Measurements from ENCODE around the gene ADAMTS5.

ADAMTS5 gene

DNA sequence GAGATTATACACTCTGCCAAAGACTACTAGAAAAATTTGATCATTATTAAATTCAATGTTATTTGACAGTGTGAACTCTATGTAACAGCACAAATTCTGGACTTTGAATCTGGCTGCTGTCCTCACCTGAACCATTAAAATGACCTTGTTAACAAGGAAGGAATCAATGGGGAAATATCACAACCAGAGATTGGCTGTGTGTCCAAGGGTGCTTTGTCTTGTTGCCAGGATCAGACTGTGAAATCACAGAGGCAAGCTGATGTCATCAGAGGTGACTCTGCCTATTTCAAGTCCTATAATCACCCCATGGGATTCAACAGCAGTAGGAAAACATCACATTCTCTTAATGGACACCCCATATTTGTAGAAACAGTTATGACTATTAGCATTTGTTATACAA is 46.8 kb downstream of the ADAMTS5 start:
- TF ChIP-seq FOXP2 (optimal IDR thresholded peaks at IDR 0.05; ENCODE audit: borderline replicate concordance, extremely low read depth, extremely low read length, insufficient read depth) (no peak), SIN3A (IDR thresholded peaks at IDR 0.05; ENCODE audit: borderline replicate concordance, insufficient read depth, low read length) (no peak), POLR2AphosphoS5 (IDR thresholded peaks at IDR 0.05; ENCODE audit: low read depth, low read length) (no peak), TAF1 (IDR thresholded peaks at IDR 0.05; ENCODE audit: borderline replicate concordance, insufficient read depth, low read length) (no peak)
- TF ChIP-seq, protein P1, sequence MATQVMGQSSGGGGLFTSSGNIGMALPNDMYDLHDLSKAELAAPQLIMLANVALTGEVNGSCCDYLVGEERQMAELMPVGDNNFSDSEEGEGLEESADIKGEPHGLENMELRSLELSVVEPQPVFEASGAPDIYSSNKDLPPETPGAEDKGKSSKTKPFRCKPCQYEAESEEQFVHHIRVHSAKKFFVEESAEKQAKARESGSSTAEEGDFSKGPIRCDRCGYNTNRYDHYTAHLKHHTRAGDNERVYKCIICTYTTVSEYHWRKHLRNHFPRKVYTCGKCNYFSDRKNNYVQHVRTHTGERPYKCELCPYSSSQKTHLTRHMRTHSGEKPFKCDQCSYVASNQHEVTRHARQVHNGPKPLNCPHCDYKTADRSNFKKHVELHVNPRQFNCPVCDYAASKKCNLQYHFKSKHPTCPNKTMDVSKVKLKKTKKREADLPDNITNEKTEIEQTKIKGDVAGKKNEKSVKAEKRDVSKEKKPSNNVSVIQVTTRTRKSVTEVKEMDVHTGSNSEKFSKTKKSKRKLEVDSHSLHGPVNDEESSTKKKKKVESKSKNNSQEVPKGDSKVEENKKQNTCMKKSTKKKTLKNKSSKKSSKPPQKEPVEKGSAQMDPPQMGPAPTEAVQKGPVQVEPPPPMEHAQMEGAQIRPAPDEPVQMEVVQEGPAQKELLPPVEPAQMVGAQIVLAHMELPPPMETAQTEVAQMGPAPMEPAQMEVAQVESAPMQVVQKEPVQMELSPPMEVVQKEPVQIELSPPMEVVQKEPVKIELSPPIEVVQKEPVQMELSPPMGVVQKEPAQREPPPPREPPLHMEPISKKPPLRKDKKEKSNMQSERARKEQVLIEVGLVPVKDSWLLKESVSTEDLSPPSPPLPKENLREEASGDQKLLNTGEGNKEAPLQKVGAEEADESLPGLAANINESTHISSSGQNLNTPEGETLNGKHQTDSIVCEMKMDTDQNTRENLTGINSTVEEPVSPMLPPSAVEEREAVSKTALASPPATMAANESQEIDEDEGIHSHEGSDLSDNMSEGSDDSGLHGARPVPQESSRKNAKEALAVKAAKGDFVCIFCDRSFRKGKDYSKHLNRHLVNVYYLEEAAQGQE (IDR thresholded peaks at IDR 0.05; ENCODE audit: insufficient read depth in 1 of 2, low read depth in 2 of 2, low read length in 2 of 2) = no peak

DNA sequence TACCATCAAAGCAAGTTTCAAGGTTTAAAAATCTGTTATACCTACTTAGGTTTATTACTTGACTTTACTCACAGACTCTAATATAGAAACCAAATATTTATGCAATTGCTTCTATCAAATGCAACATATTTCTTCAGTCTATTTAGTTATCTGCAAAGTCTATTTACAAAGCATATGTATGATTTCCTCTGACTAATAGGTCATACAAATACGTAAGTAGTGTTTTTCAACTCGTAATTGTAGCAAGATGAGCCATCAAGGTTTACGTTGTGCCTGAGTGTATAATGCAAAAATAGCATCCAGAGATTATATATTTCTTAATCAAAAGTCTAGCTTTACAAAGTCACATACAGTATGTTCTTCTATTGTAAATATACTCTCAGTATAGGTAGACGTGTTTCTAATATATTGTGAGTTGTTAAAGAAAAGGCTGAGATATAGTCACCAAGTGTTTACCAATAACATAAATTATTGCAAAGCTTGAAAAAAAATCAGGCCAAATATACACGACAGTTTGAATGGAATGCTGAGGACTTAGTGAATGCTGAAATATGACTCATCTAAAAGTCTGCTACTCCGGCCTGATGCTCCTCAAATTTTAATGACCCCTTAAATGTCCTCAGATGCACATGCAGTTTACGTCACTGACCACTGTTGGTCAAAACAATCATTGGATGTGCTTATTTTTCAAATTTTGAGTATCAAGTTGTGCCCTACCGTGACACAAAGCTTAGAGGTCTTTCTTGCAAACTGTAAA is 48.4 kb downstream of the ADAMTS5 start:
- TF ChIP-seq SIN3A (IDR thresholded peaks at IDR 0.05; ENCODE audit: borderline replicate concordance, insufficient read depth, low read length) (no peak), TAF1 (IDR thresholded peaks at IDR 0.05; ENCODE audit: borderline replicate concordance, insufficient read depth, low read length) (no peak), POLR2AphosphoS5 (IDR thresholded peaks at IDR 0.05; ENCODE audit: low read depth, low read length) (no peak), FOXP2 (optimal IDR thresholded peaks at IDR 0.05; ENCODE audit: borderline replicate concordance, extremely low read depth, extremely low read length, insufficient read depth) (no peak)
- TF ChIP-seq, protein P1 (IDR thresholded peaks at IDR 0.05; ENCODE audit: insufficient read depth in 1 of 2, low read depth in 2 of 2, low read length in 2 of 2) = no peak

DNA sequence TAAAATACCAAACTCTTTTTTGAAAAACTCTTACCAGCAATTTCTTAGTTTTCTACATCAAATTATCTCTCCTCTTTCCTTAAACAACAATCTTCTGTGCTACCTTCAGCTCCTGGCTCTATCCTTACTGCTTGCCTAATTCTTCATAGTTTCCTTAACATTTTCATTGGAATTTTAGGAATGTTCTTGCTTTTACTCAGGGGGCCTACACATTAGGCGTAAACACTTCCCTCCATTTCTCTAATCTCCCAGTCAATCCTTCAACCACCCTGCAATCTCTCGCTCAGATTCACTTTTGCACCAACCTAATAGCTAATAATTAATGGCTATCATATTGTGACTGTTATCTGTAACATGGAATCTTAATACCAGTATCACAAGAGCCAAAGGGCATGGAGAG is 50.1 kb downstream of the ADAMTS5 start:
- TF ChIP-seq FOXP2 (optimal IDR thresholded peaks at IDR 0.05; ENCODE audit: borderline replicate concordance, extremely low read depth, extremely low read length, insufficient read depth) (no peak), TAF1 (IDR thresholded peaks at IDR 0.05; ENCODE audit: borderline replicate concordance, insufficient read depth, low read length) (no peak), SIN3A (IDR thresholded peaks at IDR 0.05; ENCODE audit: borderline replicate concordance, insufficient read depth, low read length) (no peak), POLR2AphosphoS5 (IDR thresholded peaks at IDR 0.05; ENCODE audit: low read depth, low read length) (no peak)
- TF ChIP-seq, protein P1 (IDR thresholded peaks at IDR 0.05; ENCODE audit: insufficient read depth in 1 of 2, low read depth in 2 of 2, low read length in 2 of 2) = no peak

DNA sequence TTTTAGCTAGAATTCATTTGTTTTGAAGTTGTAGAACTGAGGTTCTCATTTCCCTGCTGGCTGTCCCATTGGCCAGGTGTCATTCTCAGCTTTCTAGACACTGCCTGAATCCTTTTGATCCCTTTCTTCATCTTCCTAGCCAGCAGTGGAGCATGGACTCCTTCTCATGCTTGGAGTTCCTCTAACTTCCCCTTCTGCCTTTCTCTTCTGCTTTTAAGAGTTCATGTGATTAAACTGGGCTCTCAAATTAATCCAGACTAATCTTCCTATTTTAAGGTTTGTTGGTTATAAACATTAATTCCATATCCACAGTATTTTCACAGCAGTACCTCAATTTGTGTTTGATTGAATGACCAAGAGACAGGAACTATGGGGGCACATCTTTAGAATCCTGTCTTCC is 52.3 kb downstream of the ADAMTS5 start:
- TF ChIP-seq, protein P1 (IDR thresholded peaks at IDR 0.05; ENCODE audit: insufficient read depth in 1 of 2, low read depth in 2 of 2, low read length in 2 of 2) = no peak
- TF ChIP-seq TAF1 (IDR thresholded peaks at IDR 0.05; ENCODE audit: borderline replicate concordance, insufficient read depth, low read length) (no peak), POLR2AphosphoS5 (IDR thresholded peaks at IDR 0.05; ENCODE audit: low read depth, low read length) (no peak), FOXP2 (optimal IDR thresholded peaks at IDR 0.05; ENCODE audit: borderline replicate concordance, extremely low read depth, extremely low read length, insufficient read depth) (no peak), SIN3A (IDR thresholded peaks at IDR 0.05; ENCODE audit: borderline replicate concordance, insufficient read depth, low read length) (no peak)

Data from PFSK-1 (cell line).